Nephron progenitor cell (in vitro differentiated cells): ENCODE data around the gene GTPBP4.
"Not testable (repeated sequence)": the region's sequence is repeated elsewhere in the genome, so short reads cannot be mapped to it uniquely, and the experiment has no call there.

ENCODE experiments used
- DNase-seq: peaks from one replicate; pipeline ENCODE4 v3.0.0; 2021
- H3K27ac Mint-ChIP-seq: 2 replicates; pipeline ENCODE4 v1.8.0; 2021; ENCODE audit warnings: mild to moderate bottlenecking, moderate library complexity, mixed read lengths
- H3K27me3 Mint-ChIP-seq: 2 replicates; pipeline ENCODE4 v1.8.0; 2021; ENCODE audit warnings: mild to moderate bottlenecking, low read depth, mixed read lengths; ENCODE audit not compliant: poor library complexity
- H3K36me3 Mint-ChIP-seq: 2 replicates; pipeline ENCODE4 v1.8.0; 2021; ENCODE audit warnings: low read depth, mixed read lengths
- H3K4me1 Mint-ChIP-seq: 2 replicates; pipeline ENCODE4 v1.8.0; 2021; ENCODE audit warnings: mixed read lengths
- H3K4me3 Mint-ChIP-seq: 2 replicates; pipeline ENCODE4 v1.8.0; 2021; ENCODE audit warnings: mild to moderate bottlenecking, moderate library complexity, mixed read lengths
- H3K9me3 Mint-ChIP-seq: 2 replicates; pipeline ENCODE4 v1.8.0; 2021; ENCODE audit warnings: mild to moderate bottlenecking, moderate library complexity, mixed read lengths
- TF ChIP-seq, protein P1 (sequence below): fragments of 200-600 bp; sonication (generic); IDR thresholded peaks from 2 replicates; pipeline ENCODE4 v1.5.0; 2021; ENCODE audit warnings: antibody characterized with exemption

Gene GTPBP4

DNA sequence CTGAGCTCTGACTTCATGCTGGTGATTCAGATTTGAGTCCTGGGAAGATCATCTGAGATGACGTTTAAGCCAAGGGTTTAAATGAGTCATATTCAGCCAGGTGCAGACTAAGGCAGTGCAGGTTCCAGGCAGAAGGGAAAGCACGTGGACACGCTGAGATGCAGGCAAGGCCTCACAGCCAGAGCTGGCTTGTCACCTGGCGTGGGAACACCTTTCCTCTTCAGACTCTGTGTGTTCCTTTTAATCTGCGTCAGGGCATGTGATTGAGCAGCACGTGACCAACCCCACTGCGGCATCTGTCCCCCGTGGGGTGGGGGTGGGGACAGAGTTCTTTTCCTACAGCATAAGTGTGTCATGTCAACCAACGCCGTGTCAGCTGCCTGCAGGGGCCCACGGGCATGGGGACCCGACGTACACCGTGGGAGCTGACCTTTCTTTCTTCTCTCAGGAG is 48.1 kb downstream of the GTPBP4 start:
- H3K36me3 Mint-ChIP-seq, result peaks cover 24% of the 10 kb centered on the region
- no peaks in the 10 kb centered on the region for H3K9me3 Mint-ChIP-seq
- DNase-seq, result no peak
- peaks cover 14% of the 10 kb centered on the region for H3K4me1 Mint-ChIP-seq
- H3K4me3 Mint-ChIP-seq, result no peak overlapping the region
- peaks cover 4% of the 10 kb centered on the region for H3K27me3 Mint-ChIP-seq
- TF ChIP-seq, protein P1, sequence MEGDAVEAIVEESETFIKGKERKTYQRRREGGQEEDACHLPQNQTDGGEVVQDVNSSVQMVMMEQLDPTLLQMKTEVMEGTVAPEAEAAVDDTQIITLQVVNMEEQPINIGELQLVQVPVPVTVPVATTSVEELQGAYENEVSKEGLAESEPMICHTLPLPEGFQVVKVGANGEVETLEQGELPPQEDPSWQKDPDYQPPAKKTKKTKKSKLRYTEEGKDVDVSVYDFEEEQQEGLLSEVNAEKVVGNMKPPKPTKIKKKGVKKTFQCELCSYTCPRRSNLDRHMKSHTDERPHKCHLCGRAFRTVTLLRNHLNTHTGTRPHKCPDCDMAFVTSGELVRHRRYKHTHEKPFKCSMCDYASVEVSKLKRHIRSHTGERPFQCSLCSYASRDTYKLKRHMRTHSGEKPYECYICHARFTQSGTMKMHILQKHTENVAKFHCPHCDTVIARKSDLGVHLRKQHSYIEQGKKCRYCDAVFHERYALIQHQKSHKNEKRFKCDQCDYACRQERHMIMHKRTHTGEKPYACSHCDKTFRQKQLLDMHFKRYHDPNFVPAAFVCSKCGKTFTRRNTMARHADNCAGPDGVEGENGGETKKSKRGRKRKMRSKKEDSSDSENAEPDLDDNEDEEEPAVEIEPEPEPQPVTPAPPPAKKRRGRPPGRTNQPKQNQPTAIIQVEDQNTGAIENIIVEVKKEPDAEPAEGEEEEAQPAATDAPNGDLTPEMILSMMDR, result no peak
- peak overlapping the region; percentile 87 for H3K27ac Mint-ChIP-seq

DNA sequence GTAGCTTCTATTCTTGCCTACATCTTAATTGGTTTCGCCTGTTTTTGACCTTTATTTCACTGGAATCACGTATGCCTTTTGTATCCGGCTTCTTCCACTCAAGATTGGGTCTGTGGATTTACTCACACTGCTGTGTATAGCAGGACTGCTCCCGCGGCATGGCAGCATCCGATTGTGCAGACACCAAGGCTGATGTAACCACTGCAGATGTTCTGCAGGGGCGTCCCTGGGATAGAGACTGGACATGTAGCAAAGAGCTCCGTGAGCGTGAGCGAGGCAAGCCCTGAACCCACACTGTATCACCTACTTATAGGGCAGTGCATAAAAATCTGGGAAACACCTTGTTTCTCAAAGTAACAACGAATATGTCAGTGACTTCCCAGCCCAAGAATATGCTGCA is 48.9 kb downstream of the GTPBP4 start:
- Mint-ChIP-seq H3K4me3 (no peak overlapping the region), H3K27me3 (peaks cover 4% of the 10 kb centered on the region), H3K27ac (peak overlapping the region; percentile 87), H3K36me3 (peaks cover 31% of the 10 kb centered on the region), H3K9me3 (no peaks in the 10 kb centered on the region), H3K4me1 (peaks cover 14% of the 10 kb centered on the region)
- no peak for DNase-seq
- TF ChIP-seq, protein P1, result no peak

DNA sequence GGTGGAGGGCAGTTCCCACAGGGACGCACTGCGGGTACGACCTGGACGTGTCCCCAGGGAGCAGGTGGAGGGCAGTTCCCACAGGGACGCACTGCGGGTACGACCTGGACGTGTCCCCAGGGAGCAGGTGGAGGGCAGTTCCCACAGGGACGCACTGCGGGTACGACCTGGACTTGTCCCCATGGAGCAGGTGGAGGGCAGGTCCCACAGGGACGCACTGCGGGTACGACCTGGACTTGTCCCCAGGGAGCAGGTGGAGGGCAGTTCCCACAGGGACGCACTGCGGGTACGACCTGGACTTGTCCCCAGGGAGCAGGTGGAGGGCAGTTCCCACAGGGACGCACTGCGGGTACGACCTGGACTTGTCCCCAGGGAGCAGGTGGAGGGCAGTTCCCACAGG is 50.5 kb downstream of the GTPBP4 start:
- DNase-seq, H3K27ac Mint-ChIP-seq, H3K4me3 Mint-ChIP-seq, H3K27me3 Mint-ChIP-seq, H3K9me3 Mint-ChIP-seq: not testable (repeated sequence)
- Mint-ChIP-seq H3K36me3 (peaks cover 44% of the 10 kb centered on the region), H3K4me1 (peaks cover 19% of the 10 kb centered on the region)

DNA sequence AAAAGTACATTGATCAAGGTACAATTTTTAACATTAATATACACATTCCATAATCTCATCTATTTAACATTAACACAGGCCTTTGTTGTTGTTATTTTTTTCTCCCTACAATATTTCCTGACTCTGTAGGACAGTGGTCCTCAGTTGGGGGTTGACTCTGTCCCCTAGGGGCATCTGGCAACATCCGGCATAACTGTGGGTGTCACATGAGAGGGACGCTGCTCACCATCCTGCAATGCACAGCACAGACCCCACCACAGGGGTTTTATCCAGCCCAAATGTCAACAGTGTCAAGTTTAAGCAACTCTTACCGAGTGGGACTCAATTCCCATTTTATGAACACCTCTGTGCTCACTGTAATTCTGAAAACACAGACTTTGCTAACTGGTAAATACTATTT is 51.9 kb downstream of the GTPBP4 start:
- Mint-ChIP-seq H3K27ac (peak overlapping the region; percentile 45), H3K36me3 (peaks cover 56% of the 10 kb centered on the region), H3K9me3 (no peaks in the 10 kb centered on the region), H3K27me3 (no peaks in the 10 kb centered on the region), H3K4me3 (no peak overlapping the region), H3K4me1 (peaks cover 24% of the 10 kb centered on the region)
- DNase-seq, result no peak
- TF ChIP-seq, protein P1, result no peak

DNA sequence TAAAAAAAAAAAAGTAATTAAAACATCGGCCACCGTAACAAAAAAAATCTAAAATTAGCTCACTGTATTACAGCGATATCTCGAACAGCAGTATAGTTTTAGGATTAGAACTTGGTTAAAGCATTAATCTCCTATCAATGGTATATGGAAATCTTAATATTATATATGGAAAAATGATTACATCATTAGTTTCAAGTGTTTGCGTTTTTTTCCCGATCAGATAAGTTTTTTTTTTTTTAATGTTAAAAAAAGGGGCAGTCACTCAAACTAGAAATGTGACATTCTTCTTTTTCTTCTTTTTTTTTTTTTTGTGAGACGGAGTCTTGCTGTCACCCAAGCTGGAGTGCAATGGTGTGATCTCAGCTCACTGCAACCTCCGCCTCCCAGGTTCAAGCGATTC is 53.3 kb downstream of the GTPBP4 start:
- Mint-ChIP-seq H3K4me1 (peaks cover 29% of the 10 kb centered on the region), H3K36me3 (peaks cover 64% of the 10 kb centered on the region), H3K27ac (no peak overlapping the region), H3K4me3 (no peak overlapping the region), H3K27me3 (no peaks in the 10 kb centered on the region), H3K9me3 (no peaks in the 10 kb centered on the region)
- DNase-seq, result no peak
- TF ChIP-seq, protein P1, result no peak

DNA sequence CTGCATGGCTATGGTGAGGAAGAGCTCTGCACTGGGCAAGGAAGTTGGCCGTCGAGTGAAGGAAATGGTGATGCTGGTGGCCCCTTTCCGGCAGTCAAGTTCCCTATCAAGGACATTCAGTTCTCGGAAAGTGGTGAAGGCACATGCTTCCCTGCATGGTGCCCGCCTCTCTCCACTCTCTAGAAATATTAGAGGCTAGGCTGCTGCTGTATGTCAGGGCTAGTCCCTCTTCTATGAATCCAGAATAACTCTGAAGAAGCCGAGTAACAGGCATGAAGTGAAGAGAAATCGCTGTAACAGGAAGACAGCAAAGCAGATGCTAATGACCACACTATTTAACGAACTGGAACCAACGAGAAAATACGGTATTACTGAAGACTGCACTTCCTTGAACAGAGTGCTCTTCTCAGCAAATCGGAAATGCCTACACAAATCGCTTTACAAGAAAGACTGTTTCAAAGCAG is 55.3 kb downstream of the GTPBP4 start:
- H3K4me3 Mint-ChIP-seq, result no peak overlapping the region
- peaks cover 40% of the 10 kb centered on the region for H3K4me1 Mint-ChIP-seq
- H3K9me3 Mint-ChIP-seq, result no peaks in the 10 kb centered on the region

More for the DNA sequence above, 55.3 kb downstream of the GTPBP4 start:
- no peak for DNase-seq
- Mint-ChIP-seq H3K27ac (peak overlapping the region; percentile 93), H3K27me3 (no peaks in the 10 kb centered on the region), H3K36me3 (peaks cover 67% of the 10 kb centered on the region)
- TF ChIP-seq, protein P1, result no peak
